Smooth muscle cell (in vitro differentiated cells): ENCODE measurements around the gene TCAIM. TPM values are rescaled to one million over a fixed set of nuclear protein-coding genes. Genes with fewer than 3 reads are reported as not detected.
"Not testable (repeated sequence)": the region's sequence is repeated elsewhere in the genome, so short reads cannot be mapped to it uniquely, and the experiment has no call there.

Experiments
- DNase-seq: peaks from one replicate; lab custom pipeline; 2025; ENCODE audit not compliant: unreplicated experiment; lab: John Stamatoyannopoulos, UW
- H2AFZ ChIP-seq: fragments of 200-600 bp; sonication (generic); 2 replicates; pipeline ENCODE4 v1.6.0; 2016; ENCODE audit warnings: antibody characterized with exemption, low read depth, mild to moderate bottlenecking
- H3F3A ChIP-seq: fragments of 200-600 bp; sonication (generic); 2 replicates; pipeline ENCODE4 v1.6.0; 2017; ENCODE audit warnings: antibody characterized with exemption, low read depth
- H3K27ac ChIP-seq: fragments of 200-600 bp; sonication (generic); 2 replicates; pipeline ENCODE4 v1.5.1; 2016; ENCODE audit warnings: low read depth, mild to moderate bottlenecking
- H3K27me3 ChIP-seq: fragments of 200-600 bp; sonication (generic); 2 replicates; pipeline ENCODE4 v1.6.1; 2016; ENCODE audit warnings: low read depth, mild to moderate bottlenecking
- H3K36me3 ChIP-seq: fragments of 200-600 bp; sonication (generic); 2 replicates; pipeline ENCODE4 v1.5.1; 2016; ENCODE audit warnings: low read depth
- H3K4me1 ChIP-seq: fragments of 200-600 bp; sonication (generic); 2 replicates; pipeline ENCODE4 v1.5.1; 2016; ENCODE audit warnings: low read depth
- H3K4me2 ChIP-seq: fragments of 200-600 bp; sonication (generic); 2 replicates; pipeline ENCODE4 v1.6.0; 2016; ENCODE audit warnings: mild to moderate bottlenecking
- H3K4me3 ChIP-seq: fragments of 200-600 bp; sonication (generic); 2 replicates; pipeline ENCODE4 v1.5.1; 2016; ENCODE audit warnings: mild to moderate bottlenecking
- H3K79me2 ChIP-seq: fragments of 200-600 bp; sonication (generic); 2 replicates; pipeline ENCODE4 v1.6.0; 2016; ENCODE audit warnings: low read depth, mild to moderate bottlenecking
- H3K9ac ChIP-seq: fragments of 200-600 bp; sonication (generic); 2 replicates; pipeline ENCODE4 v1.6.0; 2016; ENCODE audit warnings: low read depth
- H3K9me3 ChIP-seq: fragments of 200-600 bp; sonication (generic); replicated peaks from 2 replicates; pipeline ENCODE4 v1.5.1; 2016; ENCODE audit warnings: low read depth
- H4K20me1 ChIP-seq: fragments of 200-600 bp; sonication (generic); 2 replicates; pipeline ENCODE4 v1.6.0; 2016; ENCODE audit warnings: low read depth
- WGBS: methylation state at CpG from one replicate; pipeline ENCODE4 v1.1.7; 2016; ENCODE audit warnings: low lambda C conversion rate; 5-methylcytosine and 5-hydroxymethylcytosine counted together
- polyA plus RNA-seq: library from polyadenylated mRNA; unstranded; fragments of >200 nt; fragmentation: Nextera tagmentation; extraction: Ambion mirVana; gene quantifications from 2 replicates; pipeline ENCODE4 v1.2.1, GENCODE V29; 2016
- total RNA-seq: library from RNA; depleted of rRNA; stranded (reverse); fragments of >200 nt; gene quantifications from 2 replicates; pipeline ENCODE4 v1.2.3, GENCODE V29; 2014
- TF ChIP-seq, protein P1 (sequence below): fragments of 200-600 bp; sonication (generic); IDR thresholded peaks from 2 replicates; pipeline ENCODE4 v1.5.1; 2017; ENCODE audit warnings: borderline replicate concordance, mild to moderate bottlenecking, antibody characterized with exemption; ENCODE audit not compliant: insufficient read depth, poor library complexity, severe bottlenecking

The TCAIM gene
- total and polyA plus RNA-seq, 2 experiments from 2014 or later: 10.7 to 23.1 TPM

DNA sequence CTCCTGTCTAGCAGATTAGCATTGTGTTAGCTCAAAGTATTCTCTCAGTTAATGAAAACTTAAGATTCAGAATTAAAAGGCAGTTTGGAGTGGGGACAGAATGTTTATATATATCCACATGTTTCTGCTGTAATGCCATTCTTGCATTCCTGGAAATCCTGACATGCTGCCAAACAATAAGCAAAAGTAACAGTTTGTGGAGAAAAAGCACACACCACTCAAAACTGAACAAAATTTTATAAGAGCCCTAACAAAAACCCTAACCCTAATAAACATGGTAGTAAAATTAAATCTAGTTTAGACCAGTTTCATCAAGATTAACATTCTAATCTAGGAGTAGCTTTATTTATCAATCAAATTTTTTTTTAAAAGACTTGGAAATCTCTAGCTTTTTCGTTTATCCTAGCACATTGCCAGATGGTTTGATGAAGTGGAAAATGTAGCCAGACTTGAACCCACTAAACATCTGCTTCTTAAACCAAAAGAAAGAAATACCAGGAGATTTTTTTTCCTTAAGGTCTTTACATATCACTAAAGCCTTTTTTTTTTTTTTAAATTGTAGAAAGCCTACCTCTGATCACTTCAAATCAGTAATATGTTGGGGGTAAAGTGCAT, 3.7 kb downstream of the TCAIM start:
- no peak overlapping the region for H2AFZ ChIP-seq
- 53% methylated on average over 1 of the region's 1 CpG for WGBS
- peak overlapping the region; percentile 13 for H3K27ac ChIP-seq
- no peak overlapping the region for H3K9ac ChIP-seq
- H3K79me2 ChIP-seq: peaks cover 37% of the 10 kb centered on the region
- TF ChIP-seq, protein P1, sequence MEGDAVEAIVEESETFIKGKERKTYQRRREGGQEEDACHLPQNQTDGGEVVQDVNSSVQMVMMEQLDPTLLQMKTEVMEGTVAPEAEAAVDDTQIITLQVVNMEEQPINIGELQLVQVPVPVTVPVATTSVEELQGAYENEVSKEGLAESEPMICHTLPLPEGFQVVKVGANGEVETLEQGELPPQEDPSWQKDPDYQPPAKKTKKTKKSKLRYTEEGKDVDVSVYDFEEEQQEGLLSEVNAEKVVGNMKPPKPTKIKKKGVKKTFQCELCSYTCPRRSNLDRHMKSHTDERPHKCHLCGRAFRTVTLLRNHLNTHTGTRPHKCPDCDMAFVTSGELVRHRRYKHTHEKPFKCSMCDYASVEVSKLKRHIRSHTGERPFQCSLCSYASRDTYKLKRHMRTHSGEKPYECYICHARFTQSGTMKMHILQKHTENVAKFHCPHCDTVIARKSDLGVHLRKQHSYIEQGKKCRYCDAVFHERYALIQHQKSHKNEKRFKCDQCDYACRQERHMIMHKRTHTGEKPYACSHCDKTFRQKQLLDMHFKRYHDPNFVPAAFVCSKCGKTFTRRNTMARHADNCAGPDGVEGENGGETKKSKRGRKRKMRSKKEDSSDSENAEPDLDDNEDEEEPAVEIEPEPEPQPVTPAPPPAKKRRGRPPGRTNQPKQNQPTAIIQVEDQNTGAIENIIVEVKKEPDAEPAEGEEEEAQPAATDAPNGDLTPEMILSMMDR: no peak
- H3F3A ChIP-seq: no peaks in the 10 kb centered on the region
- no peaks in the 10 kb centered on the region for H3K36me3 ChIP-seq
- H3K4me3 ChIP-seq: no peak overlapping the region
- H3K4me2 ChIP-seq: no peak overlapping the region
- H4K20me1 ChIP-seq: no peaks in the 10 kb centered on the region
- no peak for DNase-seq
- H3K27me3 ChIP-seq: no peaks in the 10 kb centered on the region
- H3K9me3 ChIP-seq: no peaks in the 10 kb centered on the region
- H3K4me1 ChIP-seq: peaks cover 14% of the 10 kb centered on the region

DNA sequence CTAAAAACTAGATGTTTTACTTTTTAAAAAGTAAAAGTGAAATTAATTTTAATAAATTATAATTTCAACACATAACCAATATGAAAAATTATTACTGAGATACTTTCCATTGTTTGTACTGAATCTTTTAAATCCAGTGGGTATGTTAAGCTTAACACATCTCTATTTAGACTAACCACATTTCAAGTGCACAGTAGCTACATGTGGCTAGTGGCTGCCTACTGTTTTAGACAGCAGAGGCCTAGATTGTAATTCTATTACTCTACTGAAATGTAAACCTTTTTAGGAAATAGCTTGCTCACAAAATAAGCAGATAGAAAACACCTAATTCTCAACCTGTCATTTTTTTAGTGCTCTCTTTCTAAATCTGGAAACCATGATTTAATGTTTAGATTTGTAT, 4.9 kb downstream of the TCAIM start:
- H3K4me2 ChIP-seq: no peak overlapping the region
- no peaks in the 10 kb centered on the region for H4K20me1 ChIP-seq
- peaks cover 37% of the 10 kb centered on the region for H3K79me2 ChIP-seq
- H3K4me1 ChIP-seq: peaks cover 14% of the 10 kb centered on the region
- TF ChIP-seq, protein P1: no peak
- H3K36me3 ChIP-seq: no peaks in the 10 kb centered on the region
- H3K27ac ChIP-seq: no peak overlapping the region
- H3K9ac ChIP-seq: no peak overlapping the region
- no peak for DNase-seq
- H3K27me3 ChIP-seq: no peaks in the 10 kb centered on the region
- no peak overlapping the region for H3K4me3 ChIP-seq
- H2AFZ ChIP-seq: no peak overlapping the region
- H3F3A ChIP-seq: no peaks in the 10 kb centered on the region
- no peaks in the 10 kb centered on the region for H3K9me3 ChIP-seq

DNA sequence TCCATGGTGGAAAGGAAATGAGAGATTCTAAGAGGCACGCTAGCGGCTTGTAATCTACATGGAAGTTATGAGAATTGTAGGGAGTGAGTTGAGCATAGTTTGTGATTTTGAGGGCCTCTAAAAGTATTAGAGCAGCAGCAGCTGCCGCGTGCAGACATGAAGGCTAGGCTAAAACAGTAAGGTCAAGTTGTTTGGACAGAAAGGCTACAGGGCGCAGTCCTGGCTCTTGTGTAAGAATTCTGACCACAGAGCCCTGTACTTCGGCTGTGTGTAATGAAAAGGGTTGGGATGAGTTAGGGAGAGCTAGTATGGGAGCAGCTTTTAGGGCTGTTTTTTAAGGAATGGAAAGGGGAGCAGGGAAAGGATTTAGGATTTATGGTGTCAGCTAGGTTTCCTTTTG, 8.0 kb downstream of the TCAIM start:
- not testable (repeated sequence) for H3K9me3 ChIP-seq, H3K4me2 ChIP-seq, H3K27ac ChIP-seq, H3K36me3 ChIP-seq, H3K27me3 ChIP-seq, H3K4me3 ChIP-seq, H3K9ac ChIP-seq, H2AFZ ChIP-seq, H3K4me1 ChIP-seq, H3F3A ChIP-seq, DNase-seq
- peaks cover 14% of the 10 kb centered on the region for H3K79me2 ChIP-seq
- 87% methylated on average over 6 of the region's 6 CpGs for WGBS
- H4K20me1 ChIP-seq: peaks cover 19% of the 10 kb centered on the region

DNA sequence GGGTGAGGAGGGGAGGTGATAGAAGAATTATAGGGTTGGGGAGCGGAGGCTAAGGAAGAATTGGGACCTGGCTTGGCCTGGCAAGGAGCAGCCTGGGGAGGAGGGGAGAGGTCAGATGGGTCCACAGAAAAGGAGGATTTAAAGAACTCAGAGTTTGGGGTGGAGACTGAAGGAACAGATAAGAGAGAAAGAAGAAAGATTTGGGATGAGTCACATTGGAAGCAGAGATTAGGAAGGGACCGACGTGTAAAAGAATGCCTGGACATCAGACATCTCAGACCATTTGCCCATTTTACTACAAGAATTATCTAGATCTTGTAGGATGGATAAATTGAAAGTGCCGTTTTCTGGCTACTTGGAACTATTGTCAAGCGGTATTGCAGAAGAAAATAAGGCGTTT, 10.4 kb downstream of the TCAIM start:
- no peaks in the 10 kb centered on the region for H3K4me1 ChIP-seq
- H3K4me3 ChIP-seq: no peak overlapping the region
- no peak for DNase-seq
- H3K27ac ChIP-seq: no peak overlapping the region
- no peak overlapping the region for H2AFZ ChIP-seq
- TF ChIP-seq, protein P1: no peak
- H3K27me3 ChIP-seq: no peaks in the 10 kb centered on the region
- no peak overlapping the region for H3K4me2 ChIP-seq
- H3K79me2 ChIP-seq: peaks cover 8% of the 10 kb centered on the region
- H3K36me3 ChIP-seq: no peaks in the 10 kb centered on the region
- H3K9ac ChIP-seq: no peak overlapping the region
- no peaks in the 10 kb centered on the region for H3K9me3 ChIP-seq
- H4K20me1 ChIP-seq: peaks cover 34% of the 10 kb centered on the region
- no peaks in the 10 kb centered on the region for H3F3A ChIP-seq
- 46% methylated on average over 6 of the region's 6 CpGs for WGBS
